Nucleus accumbens (tissue), 56 donors: ENCODE data around the gene DYNC2LI1.

ENCODE experiments used
- DNase-seq, 56 donors: peaks; one replicate each; lab custom pipeline; 2025; lab: John Stamatoyannopoulos, UW

The DYNC2LI1 gene

DNA sequence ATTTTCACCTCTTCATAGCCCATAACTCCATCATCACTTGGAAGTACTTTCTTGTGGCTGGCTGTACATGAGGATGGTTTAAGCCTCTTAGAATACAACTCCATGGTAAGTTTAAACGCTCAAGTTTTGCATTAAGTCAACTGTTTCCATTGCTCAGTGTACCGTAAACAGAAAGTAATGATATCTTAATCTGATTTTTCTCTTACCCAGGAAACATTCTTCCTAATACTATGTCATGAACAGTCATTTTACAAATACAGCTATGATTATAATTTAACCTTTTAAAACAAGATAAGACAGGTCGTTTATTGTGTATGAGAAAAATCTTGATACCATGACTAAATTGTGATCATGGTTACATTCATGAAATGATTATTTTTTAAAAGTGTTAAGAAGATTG lies 11.6 kb upstream of the DYNC2LI1 start:
- no peak for DNase-seq

DNA sequence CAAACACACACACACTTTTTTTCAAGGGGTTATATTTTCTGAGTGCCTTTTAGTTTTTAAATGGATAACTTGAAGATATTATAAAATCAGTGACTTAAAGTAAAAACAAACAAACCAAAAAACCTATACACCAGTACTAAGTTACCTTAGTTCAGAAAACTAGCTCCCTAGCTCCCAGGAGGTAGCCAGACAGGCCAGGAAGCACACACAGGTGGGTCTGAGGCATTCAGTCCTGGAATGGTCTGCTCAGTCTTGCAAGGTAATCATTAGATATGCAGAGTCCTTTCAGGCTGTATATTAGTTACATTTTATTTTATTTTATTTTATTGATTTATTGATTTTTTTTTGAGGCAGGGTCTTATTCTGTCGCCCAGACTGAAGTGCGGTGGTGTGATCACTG lies 10.7 kb upstream of the DYNC2LI1 start:
- no peak for DNase-seq

GRCh38 chr2:43764086-43764705 lies 9.6 kb upstream of the DYNC2LI1 start:
- no peak for DNase-seq

DNA sequence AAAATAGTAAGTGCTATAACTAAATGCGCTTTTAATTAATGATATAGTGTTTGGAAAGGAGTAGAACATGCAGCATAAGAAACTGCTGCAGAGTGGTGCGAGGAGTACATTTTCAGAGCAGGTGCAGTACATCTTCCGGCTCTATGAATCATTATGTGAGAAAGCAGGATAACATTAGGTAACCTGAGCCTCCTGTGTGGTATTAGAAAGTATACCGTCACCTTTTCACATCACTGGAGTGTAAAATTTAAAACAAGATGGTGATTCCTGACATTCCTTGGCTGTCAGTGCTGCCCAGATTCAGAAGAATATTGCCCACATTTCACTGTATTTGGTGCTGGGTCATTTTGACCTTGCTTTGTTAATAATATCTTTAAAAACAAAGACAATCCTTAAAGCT lies 7.8 kb upstream of the DYNC2LI1 start:
- no peak for DNase-seq

DNA sequence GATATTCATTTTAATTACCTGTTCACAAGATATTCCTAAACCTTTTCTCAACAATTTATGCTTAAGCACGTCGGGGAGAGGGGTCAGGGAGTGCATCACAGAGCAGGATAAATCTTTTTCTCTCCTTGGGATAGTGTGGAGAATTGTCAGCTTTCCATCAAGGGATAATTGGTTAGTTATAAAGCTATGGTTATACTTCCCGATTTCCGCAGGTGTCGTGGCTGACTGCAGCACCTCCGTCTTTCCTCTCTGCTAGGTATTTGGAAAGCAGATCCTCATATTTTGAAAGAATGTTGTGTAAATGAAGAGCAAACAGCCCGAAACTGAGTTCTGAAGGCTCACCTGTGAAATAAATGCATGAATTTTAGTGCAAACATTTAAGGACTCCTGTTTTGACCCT lies 778 bp downstream of the DYNC2LI1 start:
- no peak for DNase-seq

- DNase-seq: no peak
Observed at GRCh38 chr2:43776324-43776723, 2.5 kb downstream of the DYNC2LI1 start.

- no peak for DNase-seq
Observed at GRCh38 chr2:43777306-43777926, 3.6 kb downstream of the DYNC2LI1 start.

DNA sequence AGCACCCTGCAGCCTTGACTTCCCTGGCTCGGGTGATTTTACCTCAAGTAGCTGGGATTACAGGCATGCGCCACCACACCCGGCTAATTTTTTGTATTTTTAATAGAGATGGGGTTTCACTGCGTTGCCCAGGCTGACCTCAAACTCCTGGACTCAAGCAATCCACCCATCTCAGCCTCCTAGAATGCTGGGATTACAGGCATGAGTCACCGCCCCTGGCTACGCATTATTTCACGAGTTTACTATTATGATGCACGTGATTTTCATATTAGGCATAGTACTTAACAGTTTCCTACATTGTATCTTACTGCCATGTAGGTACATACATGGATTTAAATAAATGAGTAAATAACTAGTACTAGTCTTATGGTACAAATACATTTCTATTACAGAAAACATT lies 4.4 kb downstream of the DYNC2LI1 start:
- DNase-seq: no peak

- no peak for DNase-seq
Observed at GRCh38 chr2:43787895-43788294, 14.1 kb downstream of the DYNC2LI1 start.

DNA sequence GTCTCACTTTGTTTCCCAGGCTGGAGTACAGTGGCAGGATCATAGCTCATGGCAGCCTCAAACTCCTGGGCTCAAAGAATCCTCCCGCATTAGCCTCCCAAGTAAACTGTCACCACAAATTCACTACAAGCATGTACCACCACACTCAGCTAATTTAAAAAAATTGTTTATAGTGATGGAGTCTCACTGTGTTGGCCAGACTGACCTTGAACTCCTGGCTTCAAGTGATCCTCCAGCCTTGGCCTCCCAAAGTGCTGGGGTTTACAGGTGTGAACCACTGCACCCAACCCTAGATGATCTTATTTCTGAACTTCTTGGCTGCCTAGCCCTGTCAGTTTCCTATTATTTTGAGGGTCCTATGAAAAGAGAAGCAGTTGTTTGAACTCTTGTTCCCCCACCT lies 14.8 kb downstream of the DYNC2LI1 start:
- DNase-seq: no peak

DNA sequence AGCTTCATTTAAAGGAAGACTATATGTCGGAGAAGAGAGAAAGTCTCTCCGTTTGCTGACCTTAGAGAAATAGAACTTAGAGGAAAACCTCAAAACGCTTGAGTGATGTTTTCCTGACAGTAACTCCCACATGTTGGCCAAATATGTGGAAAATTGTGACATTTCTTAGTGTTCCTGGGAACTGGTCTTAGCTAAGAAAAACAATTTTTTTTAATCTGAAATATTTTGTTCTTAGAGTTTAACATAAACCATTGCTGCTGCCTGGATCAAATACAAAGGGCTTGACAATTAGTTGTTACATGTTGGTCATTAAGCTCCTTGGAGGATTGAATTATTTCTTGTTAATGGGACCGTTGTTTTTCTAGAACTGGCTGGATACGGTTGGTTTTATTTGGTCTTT lies 16.3 kb downstream of the DYNC2LI1 start:
- no peak for DNase-seq

DNA sequence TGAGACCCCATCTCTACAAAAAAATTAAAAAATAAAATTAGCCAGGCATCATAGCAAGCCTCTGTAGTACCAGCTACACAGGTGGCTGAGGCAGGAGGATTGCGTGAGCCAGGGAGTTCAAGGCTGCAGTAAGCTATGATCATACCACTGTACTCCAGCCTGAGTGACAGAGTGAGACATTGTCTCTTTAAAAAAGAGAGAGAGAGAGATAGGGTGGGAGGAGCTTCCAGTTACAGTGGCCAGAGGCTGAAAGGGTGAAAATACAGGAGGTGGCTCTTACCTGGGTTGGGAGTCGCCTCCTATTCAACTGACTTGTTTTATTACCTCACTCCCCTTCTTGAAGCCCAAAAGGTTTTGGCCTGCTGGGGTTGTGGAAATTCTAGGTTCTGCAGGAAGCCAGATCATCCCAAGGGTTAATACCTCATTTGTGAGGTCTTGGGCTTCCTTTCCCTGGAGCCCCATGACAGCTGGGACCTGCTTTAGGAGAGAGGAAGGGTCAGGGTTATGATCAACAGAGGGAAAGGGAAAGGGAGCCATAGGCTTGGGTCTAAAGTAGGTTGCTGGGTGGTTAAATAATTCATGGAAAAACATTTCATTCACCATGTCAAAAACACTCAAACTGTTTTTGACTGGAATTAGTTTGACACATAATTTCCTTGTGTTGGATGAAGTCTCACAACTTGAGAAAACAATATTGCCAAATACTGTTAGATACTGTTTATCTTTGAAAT lies 17.4 kb downstream of the DYNC2LI1 start:
- no peak for DNase-seq

DNA sequence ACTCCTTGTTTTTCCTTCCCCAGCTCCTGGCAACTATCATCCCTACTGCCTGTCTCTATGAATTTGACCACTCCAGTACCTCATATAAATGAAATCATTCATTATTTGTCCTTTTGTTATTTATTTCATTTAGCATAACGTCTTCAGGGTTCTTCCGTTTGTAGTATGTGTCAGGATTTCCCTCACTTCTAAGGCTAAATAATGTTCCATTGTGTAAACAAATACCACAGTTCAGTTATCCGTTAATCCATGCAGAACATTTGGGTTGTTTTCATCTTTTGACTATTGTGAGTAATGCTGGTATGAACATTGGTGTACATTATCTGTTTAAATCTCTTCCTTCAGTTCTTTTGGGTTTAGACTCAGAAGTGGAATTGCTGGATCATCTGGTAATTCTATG lies 18.8 kb downstream of the DYNC2LI1 start:
- no peak for DNase-seq

GRCh38 chr2:43794956-43795355 lies 21.1 kb downstream of the DYNC2LI1 start:
- no peak for DNase-seq

- no peak for DNase-seq
Observed at GRCh38 chr2:43796206-43796605, 22.4 kb downstream of the DYNC2LI1 start.

- DNase-seq: no peak
Observed at GRCh38 chr2:43798300-43798699, 24.5 kb downstream of the DYNC2LI1 start.

- no peak for DNase-seq
Observed at GRCh38 chr2:43800894-43801293, 27.1 kb downstream of the DYNC2LI1 start.

GRCh38 chr2:43802135-43802534 lies 28.3 kb downstream of the DYNC2LI1 start:
- no peak for DNase-seq

GRCh38 chr2:43803113-43803512 lies 29.3 kb downstream of the DYNC2LI1 start:
- no peak for DNase-seq

DNA sequence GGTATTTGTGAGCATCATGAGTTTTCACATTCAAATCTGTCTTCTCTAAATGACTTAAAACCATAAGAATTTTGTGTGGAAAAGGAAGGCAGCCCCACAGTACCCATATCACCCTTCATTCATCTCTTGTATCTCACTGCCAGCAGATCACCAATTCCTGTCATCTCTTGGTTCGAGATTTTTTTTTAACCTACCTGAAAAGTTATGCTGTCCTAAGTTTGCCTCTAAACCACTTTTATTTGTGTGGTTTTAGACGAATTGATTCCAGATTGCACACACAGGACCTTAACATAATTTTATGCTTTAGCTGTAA lies 32.8 kb downstream of the DYNC2LI1 start:
- no peak for DNase-seq

DNA sequence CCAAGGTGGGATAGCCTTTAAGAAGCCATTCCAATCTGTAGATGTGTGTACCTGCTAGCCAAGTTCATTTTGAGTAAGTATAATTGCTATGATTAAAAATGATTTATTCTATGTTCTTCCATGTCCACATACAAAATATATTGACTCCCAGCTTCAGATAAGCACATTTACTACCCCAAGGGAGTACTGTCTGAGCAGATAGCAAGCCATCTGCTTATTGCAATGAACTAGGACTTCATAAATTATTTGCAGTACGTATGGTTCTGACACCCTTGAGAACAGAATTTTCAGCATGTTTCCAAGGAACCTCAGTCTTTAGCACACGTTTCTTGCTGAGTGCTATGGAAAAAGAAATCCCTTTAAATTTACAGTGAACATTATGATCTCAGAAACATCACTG lies 36.6 kb downstream of the DYNC2LI1 start:
- DNase-seq: no peak

GRCh38 chr2:43810888-43811287 lies 37.0 kb downstream of the DYNC2LI1 start:
- DNase-seq: no peak
